HG03159 (cell line): ENCODE results near the gene GPR108.
"Not testable (repeated sequence)": the region's sequence is repeated elsewhere in the genome, so short reads cannot be mapped to it uniquely, and the experiment has no call there.

Experiments used
- ATAC-seq: cut with Tn5 transposase; IDR thresholded peaks from one replicate; pipeline ENCODE4 v1.9.1; 2021; ENCODE audit warnings: mild to moderate bottlenecking, moderate library complexity; ENCODE audit not compliant: unreplicated experiment

The GPR108 gene

GRCh38 chr19:6721138-6721474, 16.3 kb downstream of the GPR108 start:
- no peak for ATAC-seq

- no peak for ATAC-seq
Observed at GRCh38 chr19:6720369-6721137, 16.8 kb downstream of the GPR108 start, which contains the start of gene C3. C3 (minus strand) TSS chr19:6720650; CDS start chr19:6720589, 61 bp downstream.

GRCh38 chr19:6719992-6720368, 17.4 kb downstream of the GPR108 start:
- no peak for ATAC-seq

- no peak for ATAC-seq
Observed at GRCh38 chr19:6719540-6719861, 17.9 kb downstream of the GPR108 start.

- no peak for ATAC-seq
Observed at GRCh38 chr19:6718741-6719539, 18.4 kb downstream of the GPR108 start.

- no peak for ATAC-seq
Observed at GRCh38 chr19:6718111-6718740, 19.2 kb downstream of the GPR108 start.

DNA sequence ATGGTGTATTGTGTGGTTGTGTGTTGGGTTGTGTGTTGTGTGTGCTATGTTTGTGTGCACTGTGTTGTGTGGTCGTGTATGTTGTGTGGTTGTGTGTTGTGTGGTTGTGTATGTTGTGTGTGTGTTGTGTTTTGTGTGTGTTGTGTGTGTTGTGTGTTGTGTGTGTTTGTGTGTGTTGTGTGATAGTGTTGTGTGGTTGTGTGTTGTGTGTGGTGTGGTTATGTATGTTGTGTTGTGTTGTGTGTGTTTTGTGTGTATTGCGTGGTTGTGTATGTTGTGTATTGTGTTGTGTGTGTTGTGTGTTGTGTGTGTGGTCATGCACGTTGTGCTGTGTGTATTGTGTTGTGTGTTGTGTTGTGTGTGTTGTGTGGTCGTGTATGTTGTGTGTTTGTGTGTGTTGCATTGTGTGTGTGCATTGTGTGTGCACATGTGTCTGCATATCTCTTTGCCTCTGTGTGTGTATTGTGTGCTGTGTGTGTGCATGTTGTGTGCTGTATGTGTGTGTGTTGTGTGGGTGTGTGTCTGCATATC, 19.9 kb downstream of the GPR108 start:
- no peak for ATAC-seq

GRCh38 chr19:6717036-6717435, 20.3 kb downstream of the GPR108 start:
- no peak for ATAC-seq

- ATAC-seq = no peak
Observed at GRCh38 chr19:6716610-6716970, 20.8 kb downstream of the GPR108 start.

DNA sequence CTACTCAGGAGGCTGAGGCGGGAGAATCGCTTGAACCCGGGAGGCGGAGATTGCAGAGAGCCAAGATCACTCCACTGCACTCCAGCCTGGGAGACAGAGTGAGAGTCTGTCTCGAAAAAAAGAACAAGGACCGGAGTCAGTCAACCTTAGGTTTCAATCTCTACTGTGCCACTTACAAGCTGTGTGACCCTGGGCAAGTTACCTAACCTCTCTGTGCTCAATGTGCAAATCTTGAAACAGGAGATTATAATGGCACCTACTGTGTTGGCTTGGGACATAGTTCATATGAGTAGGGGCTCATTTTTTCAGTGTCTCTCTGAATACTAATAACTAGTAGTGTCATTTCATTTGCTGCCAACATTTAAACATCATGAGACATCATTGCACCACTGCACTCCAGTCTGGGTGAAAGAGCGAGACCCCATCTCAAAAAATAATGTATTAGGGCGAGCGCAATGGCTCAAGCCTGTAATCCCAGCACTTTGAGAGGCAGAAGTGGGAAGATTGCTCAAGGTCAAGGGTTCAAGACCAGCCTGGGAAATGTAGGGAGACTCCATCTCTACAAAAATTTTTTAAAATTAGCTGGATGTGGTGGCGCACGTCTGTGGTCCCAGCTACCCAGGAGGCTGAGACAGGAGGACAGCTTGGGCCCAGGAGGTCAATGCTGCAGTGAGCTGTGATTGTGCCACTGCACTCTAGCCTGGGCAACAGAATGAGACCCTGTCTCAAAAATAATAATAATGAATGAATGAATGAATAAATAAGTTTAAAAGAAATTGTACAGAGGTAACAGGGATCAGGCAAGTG, 22.4 kb downstream of the GPR108 start:
- ATAC-seq = no peak

DNA sequence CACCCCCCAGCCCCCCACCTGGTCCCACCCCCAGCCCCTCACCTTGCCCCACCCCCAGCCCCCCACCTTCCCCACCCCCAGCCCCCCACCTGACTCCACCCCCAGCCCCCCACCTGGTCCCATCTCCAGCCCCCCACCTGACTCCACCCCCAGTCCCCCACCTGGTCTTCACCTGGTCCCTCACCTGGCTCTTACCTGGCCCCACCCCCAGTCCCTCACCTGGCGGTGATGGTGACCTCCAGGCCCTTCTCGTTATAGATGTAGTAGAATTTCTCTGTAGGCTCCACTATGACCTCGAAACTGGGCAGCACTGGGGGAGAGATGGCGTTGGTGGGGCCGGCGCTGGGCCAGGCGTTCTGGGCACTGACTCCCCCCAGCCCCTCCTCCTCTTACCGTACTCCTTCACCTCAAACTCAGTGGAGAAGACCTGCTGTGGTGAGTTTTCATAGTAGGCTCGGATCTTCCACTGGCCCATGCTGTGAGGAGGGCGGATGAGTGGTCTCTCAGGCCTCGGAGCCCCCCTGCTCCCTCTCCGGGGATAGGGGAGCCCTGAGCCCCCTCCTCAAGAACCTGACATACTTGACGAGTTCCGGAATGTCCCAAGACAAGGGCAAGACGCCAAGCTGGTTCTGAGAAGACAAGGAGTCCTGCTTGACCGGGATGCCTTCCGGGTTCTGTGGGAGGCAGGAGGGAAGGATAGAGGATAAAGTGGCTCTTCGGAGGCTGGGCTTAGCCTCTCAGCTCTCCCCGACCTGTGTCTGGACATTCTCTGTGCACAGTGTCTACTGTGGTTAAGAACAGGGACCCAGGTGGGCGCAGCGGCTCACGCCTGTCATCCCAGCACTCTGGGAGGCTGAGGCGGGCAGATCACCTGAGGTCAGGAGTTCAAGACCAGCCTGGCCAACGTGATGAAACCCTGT, 23.3 kb downstream of the GPR108 start:
- ATAC-seq = no peak

- no peak for ATAC-seq
Observed at GRCh38 chr19:6712692-6713670, 24.4 kb downstream of the GPR108 start.

DNA sequence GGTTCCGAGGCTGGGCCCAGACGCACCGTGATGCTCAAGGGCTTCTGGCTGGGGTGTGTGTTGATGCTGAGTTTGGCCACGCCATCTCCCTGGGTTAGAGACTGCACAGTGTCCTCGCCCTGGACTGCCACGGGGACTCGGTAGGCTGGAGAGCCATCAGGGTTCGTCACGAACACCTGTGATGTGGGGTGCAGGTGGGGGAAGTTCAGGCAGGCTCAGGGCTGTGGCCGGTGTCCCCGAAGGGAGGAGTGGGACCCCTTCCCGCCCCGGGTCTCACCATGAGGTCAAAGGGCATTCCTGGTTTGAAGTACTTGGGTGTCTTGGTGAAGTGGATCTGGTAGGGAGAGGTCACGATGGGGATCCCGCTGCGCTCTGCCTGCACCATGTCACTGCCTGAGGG, 25.1 kb downstream of the GPR108 start:
- ATAC-seq = no peak

DNA sequence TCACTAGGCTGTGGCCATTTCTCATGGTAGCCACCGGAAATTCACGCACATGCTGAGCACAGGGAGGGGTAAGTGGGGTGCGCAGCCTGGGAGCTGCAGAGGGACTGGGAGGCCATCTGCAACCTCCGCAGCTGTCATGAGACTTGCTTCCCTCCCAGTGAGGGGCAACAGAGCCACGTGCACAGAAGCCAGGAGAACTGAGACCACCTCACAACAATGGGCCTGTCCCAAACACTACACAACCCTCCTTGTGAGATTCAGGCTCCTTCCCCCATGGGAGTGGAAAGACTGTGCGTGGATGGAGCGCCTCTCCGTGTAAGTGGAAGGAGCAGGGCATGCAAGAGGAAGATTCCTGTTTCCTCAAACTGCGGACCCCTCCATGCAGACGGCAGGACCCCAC, 25.8 kb downstream of the GPR108 start:
- ATAC-seq = no peak

- no peak for ATAC-seq
Observed at GRCh38 chr19:6711078-6711361, 26.4 kb downstream of the GPR108 start.

- no peak for ATAC-seq
Observed at GRCh38 chr19:6710273-6711077, 26.9 kb downstream of the GPR108 start.

- ATAC-seq = no peak
Observed at GRCh38 chr19:6709549-6709948, 27.8 kb downstream of the GPR108 start.

DNA sequence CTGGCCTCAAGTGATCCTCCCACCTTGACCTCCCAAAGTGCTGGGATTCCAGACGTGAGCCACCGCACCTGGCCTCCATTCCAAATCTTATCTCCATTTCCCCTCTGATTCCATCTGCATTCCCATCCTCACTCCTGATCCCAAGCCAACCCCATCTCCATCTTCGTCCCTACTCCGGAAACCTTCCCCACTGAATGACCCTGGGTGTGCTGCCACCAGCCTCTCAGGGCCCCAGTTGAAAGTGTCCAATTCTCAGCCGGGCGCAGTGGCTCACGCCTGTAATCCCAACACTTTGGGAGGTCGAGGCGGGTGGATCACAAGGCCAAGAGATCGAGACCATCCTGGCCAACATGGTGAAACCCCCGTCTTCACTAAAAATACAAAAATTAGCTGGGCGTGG, 28.5 kb downstream of the GPR108 start:
- not testable (repeated sequence) for ATAC-seq
